H1 (cell line): ENCODE data around the gene PTHLH. TPM values are rescaled to one million over a fixed set of nuclear protein-coding genes. Genes with fewer than 3 reads are reported as not detected.

Experiments
- ASH2L ChIP-seq: fragments of 200-600, 300-600 bp; sonication (generic); IDR thresholded peaks from one replicate; pipeline ENCODE4 v1.7.1; 2017; ENCODE audit warnings: low read length
- CBX5 ChIP-seq: fragments of 300-800, 300-1000 bp; sonication (generic); IDR thresholded peaks from 2 replicates; pipeline ENCODE4 v1.7.1; 2016; ENCODE audit warnings: antibody characterized with exemption, low read length, low read depth
- POLR2AphosphoS5 ChIP-seq: IDR thresholded peaks from 2 replicates; pipeline ENCODE4 v1.6.1; 2011; ENCODE audit warnings: low read depth, low read length
- polyA plus RNA-seq, 7 experiments: library from polyadenylated mRNA; depleted of rRNA in 3 of 7; stranded (reverse) in 5 of 7; unstranded in 2 of 7; fragments of >200 nt in 5 of 7; fragments of 200-250 nt in 2 of 7; gene quantifications; 1 replicate in 5 of 7; 2 replicates in 1 of 7; 4 replicates in 1 of 7; pipeline versions ENCODE4 v1.2.1 to v1.2.3, GENCODE V29; 2011 to 2013; ENCODE audit warnings: missing spikeins in 2 of 7, mixed read lengths in 2 of 7
- total RNA-seq: library from RNA; stranded (reverse); fragmentation: NEBNext Ultra II Directional; extraction: Animal tissue kit (Norgen Biotek cat#: 25700); gene quantifications from 2 replicates; pipeline ENCODE4 v1.2.1, GENCODE V29; 2021
- TF ChIP-seq, protein P1 (sequence below): fragments of 300-600 bp; sonication (generic); IDR thresholded peaks from 2 replicates; pipeline ENCODE4 v1.7.1; 2012; ENCODE audit warnings: low read length, moderate library complexity, mild to moderate bottlenecking, inconsistent platforms; ENCODE audit not compliant: insufficient replicate concordance

PTHLH gene
- total and polyA plus RNA-seq, 2 of the 8 experiments (the other 6 are each of a cell fraction or from before 2014, with no cell fraction given) = 0.32 TPM; not detected in 1

DNA sequence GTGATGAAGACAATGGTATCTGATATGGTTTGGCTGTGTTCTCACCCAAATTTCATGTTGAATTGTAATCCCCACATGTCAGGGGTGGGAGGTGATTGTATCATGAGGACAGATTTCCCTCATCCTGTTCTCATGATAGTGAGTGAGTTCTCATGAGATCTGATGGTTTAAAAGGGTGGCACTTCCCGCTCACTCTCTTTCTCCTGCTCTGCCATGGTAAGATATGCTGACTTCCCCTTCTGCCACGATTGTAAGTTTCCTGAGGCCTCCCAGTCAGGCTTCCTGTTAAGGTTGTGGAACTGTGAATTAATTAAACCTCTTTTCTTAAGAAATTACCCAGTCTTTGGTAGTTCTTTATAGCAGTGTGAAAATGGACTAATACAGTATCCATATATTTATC, 25.6 kb upstream of the PTHLH start (continued):
- TF ChIP-seq, protein P1, sequence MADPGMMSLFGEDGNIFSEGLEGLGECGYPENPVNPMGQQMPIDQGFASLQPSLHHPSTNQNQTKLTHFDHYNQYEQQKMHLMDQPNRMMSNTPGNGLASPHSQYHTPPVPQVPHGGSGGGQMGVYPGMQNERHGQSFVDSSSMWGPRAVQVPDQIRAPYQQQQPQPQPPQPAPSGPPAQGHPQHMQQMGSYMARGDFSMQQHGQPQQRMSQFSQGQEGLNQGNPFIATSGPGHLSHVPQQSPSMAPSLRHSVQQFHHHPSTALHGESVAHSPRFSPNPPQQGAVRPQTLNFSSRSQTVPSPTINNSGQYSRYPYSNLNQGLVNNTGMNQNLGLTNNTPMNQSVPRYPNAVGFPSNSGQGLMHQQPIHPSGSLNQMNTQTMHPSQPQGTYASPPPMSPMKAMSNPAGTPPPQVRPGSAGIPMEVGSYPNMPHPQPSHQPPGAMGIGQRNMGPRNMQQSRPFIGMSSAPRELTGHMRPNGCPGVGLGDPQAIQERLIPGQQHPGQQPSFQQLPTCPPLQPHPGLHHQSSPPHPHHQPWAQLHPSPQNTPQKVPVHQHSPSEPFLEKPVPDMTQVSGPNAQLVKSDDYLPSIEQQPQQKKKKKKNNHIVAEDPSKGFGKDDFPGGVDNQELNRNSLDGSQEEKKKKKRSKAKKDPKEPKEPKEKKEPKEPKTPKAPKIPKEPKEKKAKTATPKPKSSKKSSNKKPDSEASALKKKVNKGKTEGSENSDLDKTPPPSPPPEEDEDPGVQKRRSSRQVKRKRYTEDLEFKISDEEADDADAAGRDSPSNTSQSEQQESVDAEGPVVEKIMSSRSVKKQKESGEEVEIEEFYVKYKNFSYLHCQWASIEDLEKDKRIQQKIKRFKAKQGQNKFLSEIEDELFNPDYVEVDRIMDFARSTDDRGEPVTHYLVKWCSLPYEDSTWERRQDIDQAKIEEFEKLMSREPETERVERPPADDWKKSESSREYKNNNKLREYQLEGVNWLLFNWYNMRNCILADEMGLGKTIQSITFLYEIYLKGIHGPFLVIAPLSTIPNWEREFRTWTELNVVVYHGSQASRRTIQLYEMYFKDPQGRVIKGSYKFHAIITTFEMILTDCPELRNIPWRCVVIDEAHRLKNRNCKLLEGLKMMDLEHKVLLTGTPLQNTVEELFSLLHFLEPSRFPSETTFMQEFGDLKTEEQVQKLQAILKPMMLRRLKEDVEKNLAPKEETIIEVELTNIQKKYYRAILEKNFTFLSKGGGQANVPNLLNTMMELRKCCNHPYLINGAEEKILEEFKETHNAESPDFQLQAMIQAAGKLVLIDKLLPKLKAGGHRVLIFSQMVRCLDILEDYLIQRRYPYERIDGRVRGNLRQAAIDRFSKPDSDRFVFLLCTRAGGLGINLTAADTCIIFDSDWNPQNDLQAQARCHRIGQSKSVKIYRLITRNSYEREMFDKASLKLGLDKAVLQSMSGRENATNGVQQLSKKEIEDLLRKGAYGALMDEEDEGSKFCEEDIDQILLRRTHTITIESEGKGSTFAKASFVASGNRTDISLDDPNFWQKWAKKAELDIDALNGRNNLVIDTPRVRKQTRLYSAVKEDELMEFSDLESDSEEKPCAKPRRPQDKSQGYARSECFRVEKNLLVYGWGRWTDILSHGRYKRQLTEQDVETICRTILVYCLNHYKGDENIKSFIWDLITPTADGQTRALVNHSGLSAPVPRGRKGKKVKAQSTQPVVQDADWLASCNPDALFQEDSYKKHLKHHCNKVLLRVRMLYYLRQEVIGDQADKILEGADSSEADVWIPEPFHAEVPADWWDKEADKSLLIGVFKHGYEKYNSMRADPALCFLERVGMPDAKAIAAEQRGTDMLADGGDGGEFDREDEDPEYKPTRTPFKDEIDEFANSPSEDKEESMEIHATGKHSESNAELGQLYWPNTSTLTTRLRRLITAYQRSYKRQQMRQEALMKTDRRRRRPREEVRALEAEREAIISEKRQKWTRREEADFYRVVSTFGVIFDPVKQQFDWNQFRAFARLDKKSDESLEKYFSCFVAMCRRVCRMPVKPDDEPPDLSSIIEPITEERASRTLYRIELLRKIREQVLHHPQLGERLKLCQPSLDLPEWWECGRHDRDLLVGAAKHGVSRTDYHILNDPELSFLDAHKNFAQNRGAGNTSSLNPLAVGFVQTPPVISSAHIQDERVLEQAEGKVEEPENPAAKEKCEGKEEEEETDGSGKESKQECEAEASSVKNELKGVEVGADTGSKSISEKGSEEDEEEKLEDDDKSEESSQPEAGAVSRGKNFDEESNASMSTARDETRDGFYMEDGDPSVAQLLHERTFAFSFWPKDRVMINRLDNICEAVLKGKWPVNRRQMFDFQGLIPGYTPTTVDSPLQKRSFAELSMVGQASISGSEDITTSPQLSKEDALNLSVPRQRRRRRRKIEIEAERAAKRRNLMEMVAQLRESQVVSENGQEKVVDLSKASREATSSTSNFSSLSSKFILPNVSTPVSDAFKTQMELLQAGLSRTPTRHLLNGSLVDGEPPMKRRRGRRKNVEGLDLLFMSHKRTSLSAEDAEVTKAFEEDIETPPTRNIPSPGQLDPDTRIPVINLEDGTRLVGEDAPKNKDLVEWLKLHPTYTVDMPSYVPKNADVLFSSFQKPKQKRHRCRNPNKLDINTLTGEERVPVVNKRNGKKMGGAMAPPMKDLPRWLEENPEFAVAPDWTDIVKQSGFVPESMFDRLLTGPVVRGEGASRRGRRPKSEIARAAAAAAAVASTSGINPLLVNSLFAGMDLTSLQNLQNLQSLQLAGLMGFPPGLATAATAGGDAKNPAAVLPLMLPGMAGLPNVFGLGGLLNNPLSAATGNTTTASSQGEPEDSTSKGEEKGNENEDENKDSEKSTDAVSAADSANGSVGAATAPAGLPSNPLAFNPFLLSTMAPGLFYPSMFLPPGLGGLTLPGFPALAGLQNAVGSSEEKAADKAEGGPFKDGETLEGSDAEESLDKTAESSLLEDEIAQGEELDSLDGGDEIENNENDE = no peak
- no peak for TF ChIP-seq POLR2AphosphoS5
- no peak for TF ChIP-seq ASH2L
- TF ChIP-seq CBX5 = no peak
- TF ChIP-seq, all 59 proteins: peak for 0
